ENCODE data around the gene TEDDM1.

- TF ChIP-seq EZH2 (IDR thresholded peaks at IDR 0.05; ENCODE audit: borderline replicate concordance, low read length): no peak
- TF ChIP-seq, protein P1, sequence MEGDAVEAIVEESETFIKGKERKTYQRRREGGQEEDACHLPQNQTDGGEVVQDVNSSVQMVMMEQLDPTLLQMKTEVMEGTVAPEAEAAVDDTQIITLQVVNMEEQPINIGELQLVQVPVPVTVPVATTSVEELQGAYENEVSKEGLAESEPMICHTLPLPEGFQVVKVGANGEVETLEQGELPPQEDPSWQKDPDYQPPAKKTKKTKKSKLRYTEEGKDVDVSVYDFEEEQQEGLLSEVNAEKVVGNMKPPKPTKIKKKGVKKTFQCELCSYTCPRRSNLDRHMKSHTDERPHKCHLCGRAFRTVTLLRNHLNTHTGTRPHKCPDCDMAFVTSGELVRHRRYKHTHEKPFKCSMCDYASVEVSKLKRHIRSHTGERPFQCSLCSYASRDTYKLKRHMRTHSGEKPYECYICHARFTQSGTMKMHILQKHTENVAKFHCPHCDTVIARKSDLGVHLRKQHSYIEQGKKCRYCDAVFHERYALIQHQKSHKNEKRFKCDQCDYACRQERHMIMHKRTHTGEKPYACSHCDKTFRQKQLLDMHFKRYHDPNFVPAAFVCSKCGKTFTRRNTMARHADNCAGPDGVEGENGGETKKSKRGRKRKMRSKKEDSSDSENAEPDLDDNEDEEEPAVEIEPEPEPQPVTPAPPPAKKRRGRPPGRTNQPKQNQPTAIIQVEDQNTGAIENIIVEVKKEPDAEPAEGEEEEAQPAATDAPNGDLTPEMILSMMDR (IDR thresholded peaks at IDR 0.05; ENCODE audit: low read length): no peak
Measured at GRCh38 chr1:182357913-182358312, 42.6 kb downstream of the TEDDM1 start.
